ENCODE results near the gene PRICKLE2.

DNA sequence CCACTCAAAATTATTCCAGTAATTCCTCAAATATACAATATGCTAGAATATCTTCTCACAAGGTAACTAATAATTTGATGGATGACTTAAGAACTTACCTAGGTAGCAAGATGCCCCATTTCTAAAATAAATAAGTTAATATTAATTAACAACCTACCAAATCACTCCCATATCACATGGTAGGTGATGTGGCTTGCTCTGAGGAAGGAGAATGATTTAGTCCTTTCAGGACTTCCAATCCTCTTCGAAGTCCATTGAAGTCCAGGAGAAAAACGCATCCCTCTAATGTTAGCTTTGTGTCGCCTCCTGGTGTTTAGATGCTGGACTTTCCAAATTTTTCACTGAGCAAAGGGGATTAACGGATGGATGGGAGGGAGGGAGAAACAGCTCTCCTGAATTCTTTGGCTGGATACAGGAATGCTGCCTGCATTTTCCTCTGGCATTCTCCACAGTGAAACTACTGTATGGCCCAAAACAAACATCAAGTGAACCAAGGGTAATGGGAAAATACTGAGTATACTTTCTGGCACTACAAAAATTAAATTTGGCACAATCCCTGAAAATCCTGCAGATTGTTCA lies 58.6 kb downstream of the PRICKLE2 start:
- TF ChIP-seq, protein P1, sequence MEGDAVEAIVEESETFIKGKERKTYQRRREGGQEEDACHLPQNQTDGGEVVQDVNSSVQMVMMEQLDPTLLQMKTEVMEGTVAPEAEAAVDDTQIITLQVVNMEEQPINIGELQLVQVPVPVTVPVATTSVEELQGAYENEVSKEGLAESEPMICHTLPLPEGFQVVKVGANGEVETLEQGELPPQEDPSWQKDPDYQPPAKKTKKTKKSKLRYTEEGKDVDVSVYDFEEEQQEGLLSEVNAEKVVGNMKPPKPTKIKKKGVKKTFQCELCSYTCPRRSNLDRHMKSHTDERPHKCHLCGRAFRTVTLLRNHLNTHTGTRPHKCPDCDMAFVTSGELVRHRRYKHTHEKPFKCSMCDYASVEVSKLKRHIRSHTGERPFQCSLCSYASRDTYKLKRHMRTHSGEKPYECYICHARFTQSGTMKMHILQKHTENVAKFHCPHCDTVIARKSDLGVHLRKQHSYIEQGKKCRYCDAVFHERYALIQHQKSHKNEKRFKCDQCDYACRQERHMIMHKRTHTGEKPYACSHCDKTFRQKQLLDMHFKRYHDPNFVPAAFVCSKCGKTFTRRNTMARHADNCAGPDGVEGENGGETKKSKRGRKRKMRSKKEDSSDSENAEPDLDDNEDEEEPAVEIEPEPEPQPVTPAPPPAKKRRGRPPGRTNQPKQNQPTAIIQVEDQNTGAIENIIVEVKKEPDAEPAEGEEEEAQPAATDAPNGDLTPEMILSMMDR (IDR thresholded peaks at IDR 0.05 in 2 of 3, conservative IDR thresholded peaks at IDR 0.05 in 1 of 3; ENCODE audit: control insufficient read depth in 2 of 3, extremely low read depth in 1 of 3, insufficient read depth in 1 of 3, low read depth in 3 of 3, low read length in 3 of 3) = no peak
- TF ChIP-seq NFIC (IDR thresholded peaks at IDR 0.05; ENCODE audit: low read depth, low read length) (no peak), POLR2A (IDR thresholded peaks at IDR 0.05; ENCODE audit: low read depth, low read length) (no peak), NRF1 (conservative IDR thresholded peaks at IDR 0.05; ENCODE audit: low read depth, low read length) (no peak), RAD21 (IDR thresholded peaks at IDR 0.05; ENCODE audit: insufficient read depth, low read depth, low read length) (no peak), EZH2 (IDR thresholded peaks at IDR 0.05; ENCODE audit: borderline replicate concordance, control insufficient read depth, low read depth, low read length) (no peak), NFYB (IDR thresholded peaks at IDR 0.05; ENCODE audit: insufficient read depth, low read depth, low read length) (no peak), TBL1XR1 (IDR thresholded peaks at IDR 0.05; ENCODE audit: low read depth, low read length) (no peak), RCOR1 (conservative IDR thresholded peaks at IDR 0.05; ENCODE audit: low read depth, low read length) (no peak), CHD1 (IDR thresholded peaks at IDR 0.05; ENCODE audit: low read depth, low read length) (no peak)

Measured in GM12878 (cell line).